Gastroesophageal sphincter (tissue), 3 donors: ENCODE data around the gene ANTXR2.

Experiments
- CTCF ChIP-seq, 4 experiments: fragments of 200-600 bp in 2 of 4; fragments of 450-650 bp in 2 of 4; sonication (generic) in 1 of 4; IDR thresholded peaks; one replicate each; pipeline ENCODE4 v1.5.1; 2017 to 2019; ENCODE audit warnings: antibody characterized with exemption in 4 of 4, mild to moderate bottlenecking in 2 of 4, moderate library complexity in 2 of 4
- POLR2AphosphoS5 ChIP-seq: sonication (generic); formaldehyde crosslinking; IDR thresholded peaks from one replicate; pipeline ENCODE4 v1.6.1; 2017; ENCODE audit warnings: antibody characterized with exemption

DNA sequence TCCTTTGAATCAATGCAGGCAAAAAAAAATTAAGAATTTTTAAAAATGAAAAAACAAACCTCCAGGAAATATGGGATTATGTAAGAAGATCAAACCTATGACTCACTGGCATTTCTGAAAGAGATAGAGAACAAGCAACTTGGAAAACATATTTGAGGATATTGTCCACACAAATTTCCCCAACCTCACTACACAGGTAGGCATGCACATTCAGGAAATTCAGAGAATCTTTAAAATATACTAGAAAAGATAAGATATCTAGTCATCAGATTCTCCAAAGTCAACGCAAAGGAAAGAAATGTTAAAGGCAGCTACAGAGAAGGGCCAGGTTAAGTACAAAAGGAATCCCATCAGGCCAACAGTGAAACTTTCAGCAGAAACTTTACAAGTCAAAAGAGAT is 85.6 kb downstream of the ANTXR2 start:
- no peak for TF ChIP-seq CTCF (IDR thresholded peaks at IDR 0.05)
- TF ChIP-seq POLR2AphosphoS5: no peak
